H1 (cell line): ENCODE measurements around the gene NEMF.

ENCODE experiments used
- ASH2L ChIP-seq: fragments of 200-600, 300-600 bp; sonication (generic); IDR thresholded peaks from one replicate; pipeline ENCODE4 v1.7.1; 2017; ENCODE audit warnings: low read length
- FOSL1 ChIP-seq: IDR thresholded peaks from 2 replicates; pipeline ENCODE4 v1.6.1; 2011; ENCODE audit warnings: mild to moderate bottlenecking, low read depth, low read length, moderate library complexity; ENCODE audit not compliant: insufficient read depth
- KDM5A ChIP-seq: fragments of 200-600 bp; IDR thresholded peaks from 2 replicates; pipeline ENCODE4 v1.7.1; 2012; ENCODE audit warnings: mild to moderate bottlenecking, low read length, inconsistent platforms, mixed read lengths
- MAFK ChIP-seq: IDR thresholded peaks from 2 replicates; pipeline ENCODE4 v1.6.1; 2012; ENCODE audit warnings: low read depth, mild to moderate bottlenecking, improper control_type of control experiment, low read length
- NRF1 ChIP-seq: IDR thresholded peaks from 2 replicates; pipeline ENCODE4 v1.6.1; 2011; ENCODE audit warnings: mild to moderate bottlenecking, low read depth, low read length, improper control_type of control experiment
- POLR2A ChIP-seq, 2 experiments: IDR thresholded peaks; 1 replicate in 1 of 2; 2 replicates in 1 of 2; pipeline ENCODE4 v1.6.1; 2011; ENCODE audit warnings: low read depth in 2 of 2, low read length in 2 of 2, mild to moderate bottlenecking in 2 of 2; ENCODE audit errors: control extremely low read depth in 1 of 2
- RFX5 ChIP-seq: IDR thresholded peaks from 2 replicates; pipeline ENCODE4 v1.6.1; 2011; ENCODE audit warnings: low read depth, low read length, improper control_type of control experiment, borderline replicate concordance
- SIX5 ChIP-seq: IDR thresholded peaks from 2 replicates; pipeline ENCODE4 v1.6.1; 2011; ENCODE audit warnings: mild to moderate bottlenecking, low read depth, low read length
- SP1 ChIP-seq: IDR thresholded peaks from 2 replicates; pipeline ENCODE4 v1.6.1; 2011; ENCODE audit warnings: low read depth, low read length
- ZNF274 ChIP-seq: IDR thresholded peaks from 2 replicates; pipeline ENCODE4 v1.7.0; 2012; ENCODE audit warnings: low read length, borderline replicate concordance; ENCODE audit errors: extremely low read depth
- TF ChIP-seq, protein P1 (sequence below), 3 experiments: IDR thresholded peaks; 1 replicate in 2 of 3; 2 replicates in 1 of 3; pipeline versions ENCODE4 v1.5.1 to v1.6.1; 2011; ENCODE audit warnings: low read length in 3 of 3, mild to moderate bottlenecking in 3 of 3, inconsistent platforms in 2 of 3, low read depth in 1 of 3, moderate library complexity in 1 of 3; ENCODE audit not compliant: insufficient read depth in 1 of 3; ENCODE audit errors: control extremely low read depth in 1 of 3
- TF ChIP-seq, protein P2 (sequence below): IDR thresholded peaks from 2 replicates; pipeline ENCODE4 v1.6.1; 2012; ENCODE audit warnings: inconsistent platforms
- TF ChIP-seq, protein P3 (sequence below): IDR thresholded peaks from 2 replicates; pipeline ENCODE4 v1.6.1; 2012; ENCODE audit warnings: inconsistent platforms

GRCh38 chr14:49767270-49767570 lies 85.4 kb downstream of the NEMF start:
- TF ChIP-seq NRF1 (no peak), MAFK (no peak), SP1 (no peak), ZNF274 (no peak), POLR2A (IDR thresholded peaks at IDR 0.05; ENCODE audit: control extremely low read depth in 1 of 2, low read depth in 2 of 2, low read length in 2 of 2) (no peak), RFX5 (no peak), KDM5A (no peak), ASH2L (no peak), SIX5 (no peak), FOSL1 (no peak)
- TF ChIP-seq, protein P1, sequence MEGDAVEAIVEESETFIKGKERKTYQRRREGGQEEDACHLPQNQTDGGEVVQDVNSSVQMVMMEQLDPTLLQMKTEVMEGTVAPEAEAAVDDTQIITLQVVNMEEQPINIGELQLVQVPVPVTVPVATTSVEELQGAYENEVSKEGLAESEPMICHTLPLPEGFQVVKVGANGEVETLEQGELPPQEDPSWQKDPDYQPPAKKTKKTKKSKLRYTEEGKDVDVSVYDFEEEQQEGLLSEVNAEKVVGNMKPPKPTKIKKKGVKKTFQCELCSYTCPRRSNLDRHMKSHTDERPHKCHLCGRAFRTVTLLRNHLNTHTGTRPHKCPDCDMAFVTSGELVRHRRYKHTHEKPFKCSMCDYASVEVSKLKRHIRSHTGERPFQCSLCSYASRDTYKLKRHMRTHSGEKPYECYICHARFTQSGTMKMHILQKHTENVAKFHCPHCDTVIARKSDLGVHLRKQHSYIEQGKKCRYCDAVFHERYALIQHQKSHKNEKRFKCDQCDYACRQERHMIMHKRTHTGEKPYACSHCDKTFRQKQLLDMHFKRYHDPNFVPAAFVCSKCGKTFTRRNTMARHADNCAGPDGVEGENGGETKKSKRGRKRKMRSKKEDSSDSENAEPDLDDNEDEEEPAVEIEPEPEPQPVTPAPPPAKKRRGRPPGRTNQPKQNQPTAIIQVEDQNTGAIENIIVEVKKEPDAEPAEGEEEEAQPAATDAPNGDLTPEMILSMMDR (IDR thresholded peaks at IDR 0.05; ENCODE audit: control extremely low read depth in 1 of 3, insufficient read depth in 1 of 3, low read depth in 1 of 3, low read length in 3 of 3): no peak
- TF ChIP-seq, protein P2, sequence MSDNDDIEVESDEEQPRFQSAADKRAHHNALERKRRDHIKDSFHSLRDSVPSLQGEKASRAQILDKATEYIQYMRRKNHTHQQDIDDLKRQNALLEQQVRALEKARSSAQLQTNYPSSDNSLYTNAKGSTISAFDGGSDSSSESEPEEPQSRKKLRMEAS: no peak
- TF ChIP-seq, protein P3, sequence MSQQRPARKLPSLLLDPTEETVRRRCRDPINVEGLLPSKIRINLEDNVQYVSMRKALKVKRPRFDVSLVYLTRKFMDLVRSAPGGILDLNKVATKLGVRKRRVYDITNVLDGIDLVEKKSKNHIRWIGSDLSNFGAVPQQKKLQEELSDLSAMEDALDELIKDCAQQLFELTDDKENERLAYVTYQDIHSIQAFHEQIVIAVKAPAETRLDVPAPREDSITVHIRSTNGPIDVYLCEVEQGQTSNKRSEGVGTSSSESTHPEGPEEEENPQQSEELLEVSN: no peak
